ENCODE measurements around the gene PRH2. TPM values are rescaled to one million over a fixed set of nuclear protein-coding genes. Genes with fewer than 3 reads are reported as not detected.

Gene PRH2
- polyA plus RNA-seq, 1 donor, result not detected

GRCh38 chr12:10965476-10965875, 36.4 kb downstream of the PRH2 start:
- DNase-seq, result no peak

- no peak for DNase-seq
These were observed 37.3 kb downstream of the PRH2 start for GRCh38 chr12:10966314-10966713.

- no peak for DNase-seq
These were observed 38.4 kb downstream of the PRH2 start for GRCh38 chr12:10967409-10967808.

- DNase-seq, result no peak
These were observed 39.9 kb downstream of the PRH2 start for GRCh38 chr12:10968765-10969456.

GRCh38 chr12:10974965-10975364, 45.9 kb downstream of the PRH2 start:
- no peak for DNase-seq

- DNase-seq, result no peak
These were observed 53.2 kb downstream of the PRH2 start for GRCh38 chr12:10982244-10982643.

Other genes starting within 250 kb of the PRH2 start
- 1,103 TPM for gene YBX3, start 205.9 kb upstream of the PRH2 start, polyA plus RNA-seq (ENCODE audit: insufficient read length)
- gene TAS2R7, start 126.6 kb upstream of the PRH2 start, polyA plus RNA-seq (ENCODE audit: insufficient read length), result not detected
- not detected for gene TAS2R8, start 122.0 kb upstream of the PRH2 start, polyA plus RNA-seq (ENCODE audit: insufficient read length)
- gene TAS2R9, start 119.1 kb upstream of the PRH2 start, polyA plus RNA-seq (ENCODE audit: insufficient read length), result not detected
- gene TAS2R10, start 102.9 kb upstream of the PRH2 start, polyA plus RNA-seq (ENCODE audit: insufficient read length), result 0.50 TPM
- 4.1 TPM for gene PRR4, start 79.8 kb upstream of the PRH2 start, polyA plus RNA-seq (ENCODE audit: insufficient read length)
- 8.8 TPM for gene PRH1, start 45.0 kb upstream of the PRH2 start, polyA plus RNA-seq (ENCODE audit: insufficient read length)
- not detected for gene TAS2R13, start 19.7 kb upstream of the PRH2 start, polyA plus RNA-seq (ENCODE audit: insufficient read length)
- gene TAS2R14, start 10.0 kb downstream of the PRH2 start, polyA plus RNA-seq (ENCODE audit: insufficient read length), result 2.5 TPM
- not detected for gene TAS2R50, start 57.7 kb downstream of the PRH2 start, polyA plus RNA-seq (ENCODE audit: insufficient read length)
- 1.3 TPM for gene TAS2R20, start 69.1 kb downstream of the PRH2 start, polyA plus RNA-seq (ENCODE audit: insufficient read length)
- gene TAS2R19, start 93.4 kb downstream of the PRH2 start, polyA plus RNA-seq (ENCODE audit: insufficient read length), result 1.3 TPM
- 0.90 TPM for gene TAS2R31, start 102.2 kb downstream of the PRH2 start, polyA plus RNA-seq (ENCODE audit: insufficient read length)
- not detected for gene TAS2R46, start 133.1 kb downstream of the PRH2 start, polyA plus RNA-seq (ENCODE audit: insufficient read length)
- gene TAS2R43, start 163.1 kb downstream of the PRH2 start, polyA plus RNA-seq (ENCODE audit: insufficient read length), result 0.27 TPM
- 0.14 TPM for gene TAS2R30, start 205.4 kb downstream of the PRH2 start, polyA plus RNA-seq (ENCODE audit: insufficient read length)
- gene SMIM10L1, start 242.0 kb downstream of the PRH2 start, polyA plus RNA-seq (ENCODE audit: insufficient read length), result 11.9 TPM